ENCODE data around the gene WDR77. TPM values are rescaled to one million over a fixed set of nuclear protein-coding genes. Genes with fewer than 3 reads are reported as not detected.

Gene WDR77
- total and polyA plus RNA-seq, 2 of the 4 experiments (the other 2 are of a cell fraction) = 80.8 to 87.0 TPM

DNA sequence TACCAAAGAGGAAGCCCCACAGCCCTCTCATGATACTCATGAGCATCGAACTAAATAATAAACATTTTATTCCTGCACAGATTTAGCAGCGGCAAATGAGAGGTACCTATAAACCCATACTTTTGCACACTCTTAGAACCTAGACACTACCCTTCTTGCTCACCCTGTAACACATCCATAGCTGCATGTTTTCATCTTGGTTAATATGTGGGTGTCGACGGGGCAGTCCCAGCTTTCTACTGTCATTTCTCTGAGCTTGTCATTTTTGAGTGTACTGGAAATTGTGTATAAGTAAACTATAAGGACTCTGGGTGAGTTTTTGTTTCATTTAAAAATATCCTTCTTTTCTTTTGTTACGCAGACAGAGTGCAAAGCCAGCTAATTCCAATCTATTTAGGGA, 47.0 kb downstream of the WDR77 start:
- Histone ChIP-seq H2BK120ac (ENCODE audit: low read depth, low read length) (no peak overlapping the region), H3K27me3 (ENCODE audit: control insufficient read depth, insufficient read depth, low read length) (peaks cover 30% of the 10 kb centered on the region), H3K79me1 (ENCODE audit: low read depth in 1 of 2, low read length in 2 of 2) (no peaks in the 10 kb centered on the region), H3K36me3 (ENCODE audit: control insufficient read depth, insufficient read depth, low read length) (no peaks in the 10 kb centered on the region), H3K56ac (ENCODE audit: extremely low read depth, insufficient read depth, low read length) (no peak overlapping the region), H4K8ac (ENCODE audit: low read depth in 2 of 2, low read length in 2 of 2) (no peak overlapping the region), H4K91ac (ENCODE audit: insufficient read depth, low read depth, low read length) (no peak overlapping the region), H3K4ac (ENCODE audit: low read depth, low read length) (no peak overlapping the region), H3K4me1 (ENCODE audit: control insufficient read depth, insufficient read depth, low read length) (no peaks in the 10 kb centered on the region), H3K9me3 (ENCODE audit: control insufficient read depth, insufficient read depth, low read length) (no peaks in the 10 kb centered on the region), H3K9ac (ENCODE audit: low read depth, low read length) (no peak overlapping the region), H2BK20ac (ENCODE audit: low read depth, low read length) (no peak overlapping the region), H3K9me1 (ENCODE audit: insufficient read depth, low read length) (no peaks in the 10 kb centered on the region), H4K20me1 (ENCODE audit: insufficient read depth, low read length) (no peaks in the 10 kb centered on the region), H3K4me3 (ENCODE audit: insufficient read depth, low read depth, low read length) (no peak overlapping the region), H2AFZ (replicated peaks; ENCODE audit: low read length, poor library complexity) (no peak overlapping the region), H3K14ac (replicated peaks; ENCODE audit: low read depth, low read length) (no peak overlapping the region), H3K23ac (ENCODE audit: low read depth, low read length) (no peak overlapping the region), H2AK9ac (replicated peaks; ENCODE audit: low read depth, low read length, poor library complexity) (no peak overlapping the region), H2BK15ac (ENCODE audit: low read depth, low read length) (no peak overlapping the region), H2BK5ac (ENCODE audit: low read depth, low read length, poor library complexity, severe bottlenecking) (no peak overlapping the region), H3K4me2 (ENCODE audit: low read depth, low read length) (no peak overlapping the region), H4K5ac (ENCODE audit: low read depth, low read length) (no peak overlapping the region), H2AK5ac (ENCODE audit: low read depth, low read length) (no peak overlapping the region), H3K27ac (ENCODE audit: insufficient read depth, low read length) (no peak overlapping the region), H3K18ac (ENCODE audit: low read depth, low read length) (no peak overlapping the region)
- in situ Hi-C loops (cut with MboI; ENCODE audit: low sequenced_read_pairs) = no loop called here
- ChIA-PET CTCF (interaction anchor here (0.5 to 1.0 kb wide), 2 partner anchors 14 to 36 kb away, joined by 3 to 4 read pairs; no protein-coding TSS in a partner anchor), POLR2A (ENCODE audit: unreplicated experiment) (no interaction called here)
- no peak for DNase-seq
- no CpG with 5 or more reads among the region's 5 CpGs for whole genome bisulfite sequencing, 2 experiments (ENCODE audit: extremely low coverage in 2 of 2, insufficient read length in 1 of 2)
- dilution Hi-C loops (cut with HindIII; ENCODE audit: low sequenced_read_pairs, unreplicated experiment) = no loop called here
- no TSS peak for BruUV-seq (replicated peaks)
- no peak for TF ChIP-seq CHD1 (IDR thresholded peaks at IDR 0.05; ENCODE audit: low read depth, low read length)
- TF ChIP-seq MAFK (IDR thresholded peaks at IDR 0.05; ENCODE audit: low read depth, low read length) = no peak
- TF ChIP-seq RCOR1 (IDR thresholded peaks at IDR 0.05; ENCODE audit: insufficient replicate concordance, low read length) = no peak
- TF ChIP-seq NFE2L2 (IDR thresholded peaks at IDR 0.05; ENCODE audit: low read depth, low read length) = no peak
- TF ChIP-seq, protein P1, sequence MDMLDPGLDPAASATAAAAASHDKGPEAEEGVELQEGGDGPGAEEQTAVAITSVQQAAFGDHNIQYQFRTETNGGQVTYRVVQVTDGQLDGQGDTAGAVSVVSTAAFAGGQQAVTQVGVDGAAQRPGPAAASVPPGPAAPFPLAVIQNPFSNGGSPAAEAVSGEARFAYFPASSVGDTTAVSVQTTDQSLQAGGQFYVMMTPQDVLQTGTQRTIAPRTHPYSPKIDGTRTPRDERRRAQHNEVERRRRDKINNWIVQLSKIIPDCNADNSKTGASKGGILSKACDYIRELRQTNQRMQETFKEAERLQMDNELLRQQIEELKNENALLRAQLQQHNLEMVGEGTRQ (IDR thresholded peaks at IDR 0.05; ENCODE audit: low read depth, low read length) = no peak
- TF ChIP-seq CTCF (conservative IDR thresholded peaks at IDR 0.05; ENCODE audit: low read depth, low read length) = no peak
- TF ChIP-seq RFX5 (IDR thresholded peaks at IDR 0.05; ENCODE audit: low read depth, low read length) = no peak
- TF ChIP-seq SMC3 (IDR thresholded peaks at IDR 0.05; ENCODE audit: low read depth, low read length) = no peak
- no peak for TF ChIP-seq POLR2A (IDR thresholded peaks at IDR 0.05; ENCODE audit: low read depth, low read length)
- TF ChIP-seq BHLHE40 (IDR thresholded peaks at IDR 0.05; ENCODE audit: low read depth, low read length) = no peak
- TF ChIP-seq FOS (IDR thresholded peaks at IDR 0.05; ENCODE audit: low read depth, low read length) = no peak
- TF ChIP-seq MXI1 (IDR thresholded peaks at IDR 0.05; ENCODE audit: borderline replicate concordance, low read depth, low read length) = no peak
- TF ChIP-seq, protein P2, sequence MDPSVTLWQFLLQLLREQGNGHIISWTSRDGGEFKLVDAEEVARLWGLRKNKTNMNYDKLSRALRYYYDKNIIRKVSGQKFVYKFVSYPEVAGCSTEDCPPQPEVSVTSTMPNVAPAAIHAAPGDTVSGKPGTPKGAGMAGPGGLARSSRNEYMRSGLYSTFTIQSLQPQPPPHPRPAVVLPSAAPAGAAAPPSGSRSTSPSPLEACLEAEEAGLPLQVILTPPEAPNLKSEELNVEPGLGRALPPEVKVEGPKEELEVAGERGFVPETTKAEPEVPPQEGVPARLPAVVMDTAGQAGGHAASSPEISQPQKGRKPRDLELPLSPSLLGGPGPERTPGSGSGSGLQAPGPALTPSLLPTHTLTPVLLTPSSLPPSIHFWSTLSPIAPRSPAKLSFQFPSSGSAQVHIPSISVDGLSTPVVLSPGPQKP (IDR thresholded peaks at IDR 0.05; ENCODE audit: borderline replicate concordance, low read depth, low read length) = no peak
- TF ChIP-seq CEBPB (IDR thresholded peaks at IDR 0.05; ENCODE audit: low read depth, low read length) = no peak
- intact Hi-C loops (cut with micrococcal nuclease) = loop anchor here (5.0 to 10.0 kb wide), 2 partner anchors 57 to 365 kb away; no protein-coding TSS in a partner anchor
- no peak for ATAC-seq (ENCODE audit: low read depth)

Data from IMR-90 (cell line).